Adrenal gland (tissue), 5 donors: Measurements from ENCODE around the gene TADA2B.
"Not testable (repeated sequence)": the region's sequence is repeated elsewhere in the genome, so short reads cannot be mapped to it uniquely, and the experiment has no call there.

ENCODE experiments used
- POLR2A ChIP-seq, 2 donors: fragments of 450-650 bp; IDR thresholded peaks; one replicate each; pipeline ENCODE4 v1.6.1; 2017; ENCODE audit warnings: antibody characterized with exemption in 2 of 2, mild to moderate bottlenecking in 2 of 2, moderate library complexity in 1 of 2
- TF ChIP-seq, protein P1 (sequence below), 6 experiments: fragments of 450-650 bp in 4 of 6; fragments of 200-600 bp in 2 of 6; sonication (generic) in 1 of 6; IDR thresholded peaks; 1 replicate in 5 of 6; 2 replicates in 1 of 6; pipeline versions ENCODE4 v1.5.1 to v1.8.0; 2016 to 2021; ENCODE audit warnings: antibody characterized with exemption in 6 of 6, mild to moderate bottlenecking in 2 of 6, moderate library complexity in 1 of 6
- donor health status: DM: no; HTN: no; CAD: no.

DNA sequence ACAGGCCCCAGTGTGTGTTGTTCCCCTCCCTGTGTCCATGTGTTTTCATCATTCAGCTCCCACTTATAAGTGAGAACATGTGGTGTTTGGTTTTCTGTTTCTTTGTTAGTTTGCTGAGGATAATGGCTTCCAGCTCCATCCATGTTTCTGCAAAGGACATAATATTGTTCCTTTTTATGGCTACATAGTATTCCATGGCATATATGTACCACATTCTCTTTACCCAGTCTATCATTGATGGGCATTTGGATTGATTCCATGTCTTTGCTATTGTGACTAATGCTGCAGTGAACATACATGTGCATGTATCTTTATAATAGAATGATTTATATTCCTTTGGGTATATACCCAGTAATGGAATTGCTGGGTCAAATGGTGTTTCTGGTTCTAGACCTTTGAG is 36.3 kb downstream of the TADA2B start:
- TF ChIP-seq, protein P1, sequence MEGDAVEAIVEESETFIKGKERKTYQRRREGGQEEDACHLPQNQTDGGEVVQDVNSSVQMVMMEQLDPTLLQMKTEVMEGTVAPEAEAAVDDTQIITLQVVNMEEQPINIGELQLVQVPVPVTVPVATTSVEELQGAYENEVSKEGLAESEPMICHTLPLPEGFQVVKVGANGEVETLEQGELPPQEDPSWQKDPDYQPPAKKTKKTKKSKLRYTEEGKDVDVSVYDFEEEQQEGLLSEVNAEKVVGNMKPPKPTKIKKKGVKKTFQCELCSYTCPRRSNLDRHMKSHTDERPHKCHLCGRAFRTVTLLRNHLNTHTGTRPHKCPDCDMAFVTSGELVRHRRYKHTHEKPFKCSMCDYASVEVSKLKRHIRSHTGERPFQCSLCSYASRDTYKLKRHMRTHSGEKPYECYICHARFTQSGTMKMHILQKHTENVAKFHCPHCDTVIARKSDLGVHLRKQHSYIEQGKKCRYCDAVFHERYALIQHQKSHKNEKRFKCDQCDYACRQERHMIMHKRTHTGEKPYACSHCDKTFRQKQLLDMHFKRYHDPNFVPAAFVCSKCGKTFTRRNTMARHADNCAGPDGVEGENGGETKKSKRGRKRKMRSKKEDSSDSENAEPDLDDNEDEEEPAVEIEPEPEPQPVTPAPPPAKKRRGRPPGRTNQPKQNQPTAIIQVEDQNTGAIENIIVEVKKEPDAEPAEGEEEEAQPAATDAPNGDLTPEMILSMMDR (IDR thresholded peaks at IDR 0.05), result not testable (repeated sequence)
- TF ChIP-seq POLR2A (IDR thresholded peaks at IDR 0.05), result not testable (repeated sequence)
